CMK (cell line): ENCODE results near the gene INTS13.
"Not testable (repeated sequence)": the region's sequence is repeated elsewhere in the genome, so short reads cannot be mapped to it uniquely, and the experiment has no call there.

Source experiments
- DNase-seq: peaks from one replicate; pipeline ENCODE4 v3.0.0-alpha.2; 2010; ENCODE audit warnings: low read depth

Gene INTS13

DNA sequence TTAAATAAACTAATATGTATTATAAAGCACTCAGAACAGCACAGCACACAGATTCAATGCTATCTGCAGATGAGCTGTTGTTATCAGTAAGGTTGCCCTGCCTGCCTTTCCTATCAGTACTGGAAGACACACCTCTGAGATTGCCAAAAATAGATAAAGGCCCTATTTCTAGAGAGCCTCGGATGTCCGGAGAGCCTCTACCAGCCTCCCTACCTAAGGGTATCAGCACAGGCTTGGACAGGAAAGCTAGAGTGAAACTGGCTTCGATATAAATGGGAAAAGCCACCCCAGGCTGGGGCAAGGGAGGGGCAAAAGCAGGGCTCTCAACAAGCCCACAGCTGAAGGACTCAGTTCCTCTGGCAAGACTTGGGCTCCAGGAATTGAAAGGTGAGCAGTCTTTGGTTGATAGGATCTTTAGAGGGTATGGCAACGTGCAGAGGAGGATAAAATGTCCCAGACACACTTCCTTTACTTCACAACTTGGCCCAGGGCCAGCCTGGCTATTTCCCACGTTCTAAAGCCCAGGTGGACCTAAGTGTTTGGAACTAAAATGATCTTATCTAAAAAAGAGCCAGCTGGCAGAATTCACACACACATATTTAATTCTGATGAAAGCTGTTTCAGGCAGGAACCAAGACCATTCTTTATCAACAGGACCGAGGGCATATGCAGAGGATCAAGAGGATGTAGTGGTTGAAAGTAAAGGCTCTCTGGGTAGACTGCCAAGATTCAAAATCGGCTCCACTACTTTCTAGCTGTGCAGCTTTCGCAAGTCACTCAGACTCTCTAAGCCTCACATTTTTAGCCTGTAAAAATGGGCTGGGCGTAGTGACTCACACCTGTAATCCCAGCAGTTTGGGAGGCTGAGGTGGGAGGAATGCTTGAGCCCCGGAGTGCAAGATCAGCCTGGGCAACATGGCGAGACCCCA lies 67.0 kb downstream of the INTS13 start:
- DNase-seq: no peak

DNA sequence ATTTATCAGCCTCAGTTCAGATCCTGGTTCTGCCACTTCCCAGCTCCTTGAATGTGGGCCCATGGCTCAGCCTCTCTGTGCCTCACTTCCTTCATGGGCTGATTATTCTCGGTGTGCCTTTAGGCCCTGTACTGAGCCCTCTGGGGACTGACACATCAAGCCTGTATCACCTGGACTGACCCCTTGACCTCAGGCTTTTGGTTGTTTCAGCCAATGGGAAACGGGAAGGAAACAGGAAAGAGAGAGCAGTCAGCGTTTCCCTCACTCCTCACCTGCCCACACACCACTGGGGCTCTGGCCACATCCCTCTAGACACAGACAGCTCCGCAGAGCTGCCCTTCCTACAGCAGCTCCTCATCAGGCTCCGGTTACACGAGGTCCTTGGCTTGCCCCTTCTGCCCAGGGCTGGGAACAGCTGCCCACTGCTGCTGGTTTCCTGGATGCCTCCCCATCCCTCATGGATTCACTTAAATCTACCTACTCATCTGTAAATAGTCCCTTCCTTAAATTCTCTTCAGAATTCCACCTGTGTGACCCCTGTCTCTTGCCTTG lies 67.8 kb downstream of the INTS13 start:
- no peak for DNase-seq

DNA sequence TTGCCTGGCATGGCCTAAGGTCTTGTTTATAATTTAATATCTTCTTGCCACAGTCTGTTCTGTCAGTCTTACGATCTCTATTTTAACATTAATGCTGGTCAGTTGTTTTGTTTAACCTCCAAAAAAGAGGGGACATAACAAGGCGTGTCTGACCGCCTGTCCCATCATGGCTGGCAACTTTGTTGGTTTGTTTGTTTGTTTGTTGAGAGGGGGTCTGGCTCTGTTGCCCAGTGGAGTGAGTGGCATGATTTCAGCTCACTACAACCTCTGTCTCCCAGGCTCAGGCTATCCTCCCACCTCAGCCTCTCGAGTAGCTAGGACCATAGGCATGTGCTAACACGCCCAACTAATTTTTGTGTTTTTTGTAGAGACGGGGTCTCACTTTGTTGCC lies 68.7 kb downstream of the INTS13 start:
- DNase-seq: no peak

DNA sequence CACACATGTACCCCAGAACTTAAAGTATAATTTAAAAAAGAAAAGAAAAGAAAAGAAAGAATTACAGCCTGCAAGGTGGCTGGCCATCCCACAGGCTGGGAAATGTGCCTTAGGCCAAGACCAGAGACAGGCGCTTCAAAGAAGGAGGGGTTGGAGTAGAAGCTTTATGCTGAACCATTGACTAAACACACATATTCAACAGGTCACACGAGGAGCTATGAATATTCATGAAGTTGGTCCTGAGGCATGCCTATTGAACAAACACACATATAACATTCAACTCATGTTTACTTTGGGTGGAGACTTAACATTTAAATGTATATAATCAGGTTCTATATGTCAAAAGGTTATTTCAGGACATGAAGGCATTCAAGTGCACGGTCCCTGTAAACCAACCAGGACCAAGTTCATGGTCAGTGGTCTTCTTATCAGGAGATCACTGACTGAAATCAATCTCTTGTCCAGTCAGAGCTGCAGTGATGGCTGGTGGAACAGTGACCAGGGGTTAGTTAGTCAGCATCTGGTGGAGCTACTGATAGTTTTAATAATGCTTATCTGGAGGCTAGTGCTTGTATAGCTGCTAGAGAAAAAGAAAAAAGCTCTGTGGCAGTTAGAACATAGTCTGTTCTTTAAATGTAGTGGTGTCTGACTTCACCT lies 69.2 kb downstream of the INTS13 start:
- DNase-seq: no peak

DNA sequence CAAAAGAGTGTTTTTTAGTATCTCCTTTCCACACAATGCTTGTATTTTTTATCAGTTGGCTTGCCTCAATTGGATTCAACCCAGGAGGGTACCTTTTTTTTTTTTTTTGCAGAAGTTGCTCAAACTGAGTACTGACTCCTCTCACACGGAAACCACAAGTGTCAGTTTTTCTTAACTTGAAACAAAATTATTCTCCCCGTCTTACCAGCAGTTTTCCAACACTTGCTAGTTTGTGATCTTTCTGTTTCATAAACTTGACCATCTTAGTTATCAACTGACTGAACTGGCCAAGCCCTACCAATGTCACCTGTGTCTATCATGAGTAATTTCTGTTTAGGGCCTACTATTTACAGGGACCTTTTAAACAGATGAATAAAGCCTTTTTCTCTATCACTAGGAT lies 70.7 kb downstream of the INTS13 start:
- no peak for DNase-seq

DNA sequence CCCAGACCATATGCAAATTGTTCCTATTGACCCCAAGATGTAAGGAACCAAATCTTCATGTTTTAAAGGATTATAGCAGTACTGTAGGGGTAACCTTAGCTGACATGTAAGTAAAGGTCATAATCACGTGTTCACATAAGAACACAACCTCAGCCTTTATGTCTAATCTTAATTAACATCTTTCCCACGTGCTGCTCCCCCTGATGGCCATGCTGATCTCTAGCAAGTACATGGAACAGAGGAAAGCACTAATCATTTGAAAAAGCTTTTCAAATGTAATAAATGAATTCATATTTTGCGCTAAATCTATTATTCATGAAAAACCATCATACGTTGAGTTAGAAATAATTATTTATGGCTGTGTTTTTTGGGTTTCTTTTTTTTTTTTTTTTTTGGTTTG lies 74.3 kb downstream of the INTS13 start:
- DNase-seq: no peak

DNA sequence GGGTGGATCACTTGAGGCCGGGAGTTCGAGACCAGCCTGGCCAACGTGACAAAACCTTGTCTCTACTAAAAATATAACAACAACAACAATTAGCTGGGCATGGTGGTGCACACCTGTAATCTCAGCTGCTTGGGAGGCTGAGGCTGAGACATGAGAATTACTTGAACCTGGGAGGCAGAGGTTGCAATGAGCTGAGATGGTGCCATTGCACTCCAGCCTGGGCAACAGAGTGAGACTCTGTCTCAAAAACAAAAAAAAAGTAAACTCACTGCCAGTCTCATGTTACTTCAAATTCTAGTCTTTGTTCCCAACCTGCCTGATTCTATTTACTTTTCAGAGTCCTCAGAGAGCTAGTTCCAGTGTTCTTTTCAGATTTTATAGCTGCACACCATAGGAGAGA lies 75.0 kb downstream of the INTS13 start:
- DNase-seq: not testable (repeated sequence)

DNA sequence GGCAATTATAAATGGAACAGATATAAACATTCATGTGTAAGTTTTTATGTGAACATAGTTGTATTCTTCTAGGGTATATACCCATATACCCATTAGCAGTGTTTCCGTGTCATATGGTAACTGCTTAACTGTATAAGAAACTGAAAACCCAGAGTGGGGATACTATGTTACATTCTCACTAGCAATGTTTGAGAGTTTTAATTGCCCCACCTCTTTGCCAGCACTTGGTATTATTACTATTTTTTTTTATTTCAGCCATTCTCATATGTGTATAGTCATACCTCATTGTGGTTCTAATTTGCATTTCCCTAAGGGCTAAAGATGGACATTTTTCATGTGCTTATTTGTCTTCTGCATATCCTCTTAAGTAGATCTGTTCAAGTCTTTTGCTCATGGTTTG lies 76.1 kb downstream of the INTS13 start:
- DNase-seq: no peak

DNA sequence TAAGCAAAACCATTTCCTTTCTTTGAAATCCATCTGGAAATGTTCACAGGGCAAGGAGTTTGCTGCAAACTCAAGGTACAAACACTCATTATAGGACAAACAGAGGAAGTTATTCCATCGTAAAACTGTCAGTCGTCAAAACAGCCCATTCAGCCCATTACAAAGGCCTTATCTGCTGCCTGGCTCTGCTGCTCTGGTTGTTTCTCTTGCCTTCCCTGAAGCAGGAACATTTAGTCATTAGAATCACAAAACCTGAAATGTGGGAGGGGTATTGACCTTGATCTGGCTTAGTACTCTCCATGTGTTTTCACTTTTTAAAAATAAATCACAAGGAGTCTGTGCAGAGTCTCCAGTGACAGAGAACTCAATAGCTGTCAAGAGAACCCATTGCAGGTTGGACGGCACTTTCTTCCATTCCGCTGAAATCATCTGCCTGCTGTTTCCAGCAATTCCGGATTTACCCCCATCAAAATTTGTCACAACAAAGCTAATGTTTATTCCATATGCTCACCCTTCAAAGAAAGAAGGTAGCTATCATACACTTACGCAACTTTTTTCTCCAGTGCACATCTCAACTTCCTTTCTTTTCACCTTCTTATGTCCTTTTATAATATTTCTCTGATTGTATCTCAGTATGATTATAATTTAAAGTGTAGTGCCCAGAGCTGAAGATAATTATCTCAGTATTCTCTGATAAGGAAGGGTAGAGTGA lies 80.2 kb downstream of the INTS13 start:
- no peak for DNase-seq

DNA sequence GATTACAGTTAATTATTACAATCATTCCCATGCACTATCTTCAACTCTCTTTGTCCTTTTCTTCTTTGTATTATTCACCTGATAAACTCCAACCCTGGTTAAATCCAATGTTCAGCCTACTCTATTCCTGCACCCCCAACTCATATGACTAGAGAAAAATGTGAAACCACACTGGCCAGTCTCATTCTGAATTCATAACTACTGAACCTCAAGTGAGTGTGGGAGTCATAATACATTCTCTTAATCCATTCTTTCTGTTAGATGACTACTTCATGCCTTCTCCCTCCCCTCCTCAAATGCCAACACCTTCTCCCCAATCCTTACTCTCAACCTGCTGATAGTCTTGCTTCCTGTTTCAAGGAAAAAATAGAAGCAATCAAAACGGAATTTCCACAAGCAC lies 82.4 kb downstream of the INTS13 start:
- no peak for DNase-seq
